HCT116 (cell line): ENCODE data around the gene SEC14L1.

ENCODE experiments used
- CEBPB ChIP-seq: IDR thresholded peaks from 2 replicates; pipeline ENCODE4 v1.6.1; 2012; ENCODE audit warnings: low read depth
- EGR1 ChIP-seq: IDR thresholded peaks from 2 replicates; pipeline ENCODE4 v1.6.1; 2012; ENCODE audit warnings: low read depth
- EZH2 ChIP-seq: fragments of 200-600 bp; sonication (generic); IDR thresholded peaks from 2 replicates; pipeline ENCODE4 v1.6.1; 2017; ENCODE audit warnings: antibody characterized with exemption, mixed run types
- JUND ChIP-seq: IDR thresholded peaks from 2 replicates; pipeline ENCODE4 v1.6.1; 2012
- POLR2A ChIP-seq: IDR thresholded peaks from 2 replicates; pipeline ENCODE4 v1.7.0; 2011; ENCODE audit warnings: borderline replicate concordance; ENCODE audit not compliant: insufficient read depth, insufficient read length; ENCODE audit errors: extremely low read depth
- POLR2AphosphoS5 ChIP-seq: IDR thresholded peaks from 2 replicates; pipeline ENCODE4 v1.6.1; 2011; ENCODE audit warnings: mild to moderate bottlenecking, low read depth, low read length, moderate library complexity
- SP1 ChIP-seq: IDR thresholded peaks from 2 replicates; pipeline ENCODE4 v1.6.1; 2012; ENCODE audit warnings: low read depth
- ZNF274 ChIP-seq: fragments of 200-500 bp; sonication (Bioruptor generic); IDR thresholded peaks from 2 replicates; pipeline ENCODE4 v1.6.1; 2014; ENCODE audit warnings: mild to moderate bottlenecking, low read depth, low read length, inconsistent platforms
- TF ChIP-seq, protein P1 (sequence below): IDR thresholded peaks from 2 replicates; pipeline ENCODE4 v1.6.1; 2012
- TF ChIP-seq, protein P2 (sequence below), 3 experiments: fragments of 200-600 bp in 1 of 3; sonication (generic) in 1 of 3; IDR thresholded peaks in 2 of 3; conservative IDR thresholded peaks in 1 of 3; 2 replicates each; pipeline ENCODE4 v1.5.1; 2012 to 2017; ENCODE audit warnings: low read depth in 2 of 3, low read length in 2 of 3, antibody characterized with exemption in 1 of 3, borderline replicate concordance in 1 of 3, control low read depth in 1 of 3, mild to moderate bottlenecking in 1 of 3, mixed read lengths in 1 of 3, mixed run types in 1 of 3, moderate library complexity in 1 of 3; ENCODE audit not compliant: insufficient read depth in 1 of 3
- TF ChIP-seq, protein P3 (sequence below): IDR thresholded peaks from 2 replicates; pipeline ENCODE4 v1.6.1; 2012

DNA sequence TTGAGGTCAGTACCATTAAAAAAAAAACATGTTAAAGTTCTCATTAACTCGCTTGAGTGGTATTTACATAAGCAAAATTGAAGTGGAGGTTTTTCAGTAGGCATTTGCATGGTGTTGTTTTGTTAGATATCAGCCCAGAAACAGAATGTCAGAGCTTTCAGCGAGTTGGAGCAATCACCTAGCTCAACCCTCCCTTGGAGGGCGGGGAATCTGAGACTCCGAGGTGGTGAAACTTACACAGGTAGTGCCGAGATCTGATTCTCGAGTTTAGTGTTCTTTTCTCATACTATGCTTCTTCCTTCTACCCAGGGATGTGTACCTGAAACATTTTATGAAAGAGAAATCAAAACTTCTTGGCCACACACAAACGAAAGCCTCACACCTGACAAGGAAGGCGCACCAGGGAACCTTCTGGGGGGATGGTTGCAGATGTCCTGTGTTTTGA, 6.6 kb downstream of the SEC14L1 start:
- TF ChIP-seq, protein P1, sequence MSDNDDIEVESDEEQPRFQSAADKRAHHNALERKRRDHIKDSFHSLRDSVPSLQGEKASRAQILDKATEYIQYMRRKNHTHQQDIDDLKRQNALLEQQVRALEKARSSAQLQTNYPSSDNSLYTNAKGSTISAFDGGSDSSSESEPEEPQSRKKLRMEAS, result no peak
- TF ChIP-seq SP1, result no peak
- TF ChIP-seq EZH2, result no peak
- TF ChIP-seq, protein P2, sequence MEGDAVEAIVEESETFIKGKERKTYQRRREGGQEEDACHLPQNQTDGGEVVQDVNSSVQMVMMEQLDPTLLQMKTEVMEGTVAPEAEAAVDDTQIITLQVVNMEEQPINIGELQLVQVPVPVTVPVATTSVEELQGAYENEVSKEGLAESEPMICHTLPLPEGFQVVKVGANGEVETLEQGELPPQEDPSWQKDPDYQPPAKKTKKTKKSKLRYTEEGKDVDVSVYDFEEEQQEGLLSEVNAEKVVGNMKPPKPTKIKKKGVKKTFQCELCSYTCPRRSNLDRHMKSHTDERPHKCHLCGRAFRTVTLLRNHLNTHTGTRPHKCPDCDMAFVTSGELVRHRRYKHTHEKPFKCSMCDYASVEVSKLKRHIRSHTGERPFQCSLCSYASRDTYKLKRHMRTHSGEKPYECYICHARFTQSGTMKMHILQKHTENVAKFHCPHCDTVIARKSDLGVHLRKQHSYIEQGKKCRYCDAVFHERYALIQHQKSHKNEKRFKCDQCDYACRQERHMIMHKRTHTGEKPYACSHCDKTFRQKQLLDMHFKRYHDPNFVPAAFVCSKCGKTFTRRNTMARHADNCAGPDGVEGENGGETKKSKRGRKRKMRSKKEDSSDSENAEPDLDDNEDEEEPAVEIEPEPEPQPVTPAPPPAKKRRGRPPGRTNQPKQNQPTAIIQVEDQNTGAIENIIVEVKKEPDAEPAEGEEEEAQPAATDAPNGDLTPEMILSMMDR (IDR thresholded peaks at IDR 0.05 in 2 of 3, conservative IDR thresholded peaks at IDR 0.05 in 1 of 3; ENCODE audit: borderline replicate concordance in 1 of 3, insufficient read depth in 1 of 3, low read depth in 2 of 3, low read length in 2 of 3), result no peak
- TF ChIP-seq POLR2A, result no peak
- no peak for TF ChIP-seq POLR2AphosphoS5
- no peak for TF ChIP-seq ZNF274
- no peak for TF ChIP-seq EGR1
- no peak for TF ChIP-seq CEBPB
- TF ChIP-seq, protein P3, sequence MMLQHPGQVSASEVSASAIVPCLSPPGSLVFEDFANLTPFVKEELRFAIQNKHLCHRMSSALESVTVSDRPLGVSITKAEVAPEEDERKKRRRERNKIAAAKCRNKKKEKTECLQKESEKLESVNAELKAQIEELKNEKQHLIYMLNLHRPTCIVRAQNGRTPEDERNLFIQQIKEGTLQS, result no peak
- no peak for TF ChIP-seq JUND
